Thoracic aorta (tissue), 2 donors: ENCODE measurements around the gene SYPL1. TPM values are rescaled to one million over a fixed set of nuclear protein-coding genes. Genes with fewer than 3 reads are reported as not detected.

Experiments
- ATAC-seq: fragments of 150-250 bp; one replicate; pipeline ENCODE4 v1.8.0; 2017; ENCODE audit warnings: low read depth; ENCODE audit not compliant: insufficient number of reproducible peaks, low FRiP score
- DNase-seq: peaks from one replicate; pipeline ENCODE4 v3.0.0-alpha.2; 2020; ENCODE audit warnings: low spot score
- H3K27ac ChIP-seq, 2 donors: fragments of 200-600 bp; sonication (generic); 1 replicate in 1 of 2; 2 replicates in 1 of 2; pipeline ENCODE4 v1.5.1; 2016; ENCODE audit warnings: mild to moderate bottlenecking in 2 of 2, moderate library complexity in 2 of 2
- H3K27me3 ChIP-seq: fragments of 200-600 bp; sonication (generic); replicated peaks from 2 replicates; pipeline ENCODE4 v1.6.0; 2016; ENCODE audit warnings: mild to moderate bottlenecking; ENCODE audit not compliant: insufficient read depth
- H3K36me3 ChIP-seq: fragments of 200-600 bp; sonication (generic); one replicate; pipeline ENCODE4 v1.5.1; 2016
- H3K4me1 ChIP-seq, 2 donors: fragments of 200-600 bp; sonication (generic); 1 replicate in 1 of 2; 2 replicates in 1 of 2; pipeline versions ENCODE4 v1.5.1 to v1.6.0; 2016; ENCODE audit warnings: low read depth in 2 of 2, mild to moderate bottlenecking in 1 of 2; ENCODE audit not compliant: control insufficient read depth in 1 of 2
- H3K4me3 ChIP-seq: fragments of 200-600 bp; sonication (generic); 2 replicates; pipeline ENCODE4 v1.5.1; 2016; ENCODE audit warnings: mild to moderate bottlenecking
- H3K9me3 ChIP-seq: fragments of 200-600 bp; sonication (generic); 2 replicates; pipeline ENCODE4 v1.5.1; 2016
- total RNA-seq, 2 donors: library from RNA; depleted of rRNA; stranded (reverse); fragments of >200 nt; gene quantifications; one replicate each; pipeline versions ENCODE4 v1.1.0 to v1.2.3, GENCODE V29; 2016
- TF ChIP-seq, protein P1 (sequence below): fragments of 200-600 bp; sonication (generic); IDR thresholded peaks from one replicate; pipeline ENCODE4 v1.5.1; 2019; ENCODE audit warnings: antibody characterized with exemption

Gene SYPL1
- total RNA-seq, 2 donors from 2014 or later: 47.1 to 82.1 TPM

DNA sequence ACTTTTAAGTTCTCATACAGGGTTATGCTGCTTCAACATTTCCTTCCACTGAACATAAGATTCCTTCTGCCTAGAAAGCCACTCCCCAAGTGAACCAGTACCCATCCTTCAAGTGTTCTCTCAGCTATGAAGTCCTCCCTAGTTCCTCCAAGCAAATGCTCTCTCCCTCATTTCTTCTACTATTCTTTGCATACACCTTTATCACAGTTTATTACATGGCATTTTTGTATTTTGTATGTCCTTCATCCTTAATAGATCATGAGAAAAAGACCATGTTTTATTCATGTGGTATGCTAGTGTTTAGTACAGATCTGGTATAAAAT is 1.9 kb downstream of the SYPL1 start:
- Histone ChIP-seq H3K27ac (no peak overlapping the region), H3K4me3 (peak overlapping the region; percentile 96), H3K9me3 (no peaks in the 10 kb centered on the region), H3K27me3 (no peaks in the 10 kb centered on the region), H3K4me1 (peaks cover 15 to 51% of the 10 kb centered on the region in 2 donors), H3K36me3 (no peaks in the 10 kb centered on the region)
- TF ChIP-seq, protein P1, sequence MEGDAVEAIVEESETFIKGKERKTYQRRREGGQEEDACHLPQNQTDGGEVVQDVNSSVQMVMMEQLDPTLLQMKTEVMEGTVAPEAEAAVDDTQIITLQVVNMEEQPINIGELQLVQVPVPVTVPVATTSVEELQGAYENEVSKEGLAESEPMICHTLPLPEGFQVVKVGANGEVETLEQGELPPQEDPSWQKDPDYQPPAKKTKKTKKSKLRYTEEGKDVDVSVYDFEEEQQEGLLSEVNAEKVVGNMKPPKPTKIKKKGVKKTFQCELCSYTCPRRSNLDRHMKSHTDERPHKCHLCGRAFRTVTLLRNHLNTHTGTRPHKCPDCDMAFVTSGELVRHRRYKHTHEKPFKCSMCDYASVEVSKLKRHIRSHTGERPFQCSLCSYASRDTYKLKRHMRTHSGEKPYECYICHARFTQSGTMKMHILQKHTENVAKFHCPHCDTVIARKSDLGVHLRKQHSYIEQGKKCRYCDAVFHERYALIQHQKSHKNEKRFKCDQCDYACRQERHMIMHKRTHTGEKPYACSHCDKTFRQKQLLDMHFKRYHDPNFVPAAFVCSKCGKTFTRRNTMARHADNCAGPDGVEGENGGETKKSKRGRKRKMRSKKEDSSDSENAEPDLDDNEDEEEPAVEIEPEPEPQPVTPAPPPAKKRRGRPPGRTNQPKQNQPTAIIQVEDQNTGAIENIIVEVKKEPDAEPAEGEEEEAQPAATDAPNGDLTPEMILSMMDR: no peak
- DNase-seq: no peak
- no peak for ATAC-seq

DNA sequence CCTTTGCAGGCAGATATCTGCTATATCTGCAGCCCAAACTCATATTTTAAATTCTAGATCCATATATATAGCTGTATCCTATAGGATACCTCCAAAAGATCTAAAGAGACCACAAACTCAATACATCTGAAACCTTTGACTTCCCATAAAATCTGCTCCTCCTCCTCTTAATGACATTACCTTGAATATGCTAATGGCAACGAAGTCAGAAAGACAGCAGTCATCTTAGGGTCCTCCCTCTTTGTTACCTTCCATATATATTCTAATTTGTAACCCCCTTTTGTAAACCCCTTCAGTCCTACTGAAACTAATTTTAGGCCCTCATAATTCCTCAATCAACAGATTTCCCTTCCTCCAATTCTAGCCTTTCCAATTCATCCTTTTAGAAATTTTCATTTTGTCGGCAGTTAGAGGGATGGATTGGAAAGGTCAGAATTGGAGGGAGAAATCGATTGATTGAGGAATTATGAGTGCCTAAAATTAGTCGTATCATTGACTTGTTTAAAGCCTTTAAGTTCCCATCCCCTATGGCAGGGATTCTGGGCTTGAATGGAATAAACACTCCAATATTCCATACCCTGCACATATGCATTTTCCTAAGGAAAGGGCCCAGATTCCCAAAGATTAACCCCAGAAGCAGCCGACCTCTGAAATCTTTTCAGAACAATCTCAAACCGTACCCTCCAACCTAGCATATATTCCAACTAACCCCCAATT is 2.4 kb downstream of the SYPL1 start:
- Histone ChIP-seq H3K4me3 (peak overlapping the region; percentile 96), H3K27ac (no peak overlapping the region), H3K36me3 (no peaks in the 10 kb centered on the region), H3K9me3 (no peaks in the 10 kb centered on the region), H3K4me1 (peaks cover 15 to 56% of the 10 kb centered on the region in 2 donors), H3K27me3 (no peaks in the 10 kb centered on the region)
- ATAC-seq (no peak), DNase-seq (no peak)
- TF ChIP-seq, protein P1: no peak

DNA sequence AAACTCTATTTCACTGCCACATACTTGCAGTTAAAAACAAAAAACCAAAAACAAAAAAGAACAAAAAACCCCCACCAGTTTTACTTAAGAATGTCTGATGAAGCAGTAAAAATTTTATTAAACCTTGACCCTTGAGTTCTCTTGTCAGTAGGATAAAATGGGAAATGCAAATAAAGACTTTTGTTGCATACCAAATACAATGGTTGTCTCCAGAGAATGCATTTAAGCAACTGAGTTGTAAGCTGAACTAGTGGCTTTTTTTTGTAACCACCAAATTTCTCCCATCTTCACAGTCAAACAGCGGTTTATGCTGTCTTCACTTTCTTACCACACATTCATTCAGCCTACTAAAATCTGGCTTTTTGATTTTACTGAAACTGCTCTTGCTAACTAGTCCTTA is 3.1 kb downstream of the SYPL1 start:
- Histone ChIP-seq H3K4me3 (no peak overlapping the region), H3K9me3 (no peaks in the 10 kb centered on the region), H3K27ac (no peak overlapping the region), H3K36me3 (no peaks in the 10 kb centered on the region), H3K27me3 (no peaks in the 10 kb centered on the region), H3K4me1 (peaks cover 15 to 56% of the 10 kb centered on the region in 2 donors)
- TF ChIP-seq, protein P1: no peak
- ATAC-seq (no peak), DNase-seq (no peak)

DNA sequence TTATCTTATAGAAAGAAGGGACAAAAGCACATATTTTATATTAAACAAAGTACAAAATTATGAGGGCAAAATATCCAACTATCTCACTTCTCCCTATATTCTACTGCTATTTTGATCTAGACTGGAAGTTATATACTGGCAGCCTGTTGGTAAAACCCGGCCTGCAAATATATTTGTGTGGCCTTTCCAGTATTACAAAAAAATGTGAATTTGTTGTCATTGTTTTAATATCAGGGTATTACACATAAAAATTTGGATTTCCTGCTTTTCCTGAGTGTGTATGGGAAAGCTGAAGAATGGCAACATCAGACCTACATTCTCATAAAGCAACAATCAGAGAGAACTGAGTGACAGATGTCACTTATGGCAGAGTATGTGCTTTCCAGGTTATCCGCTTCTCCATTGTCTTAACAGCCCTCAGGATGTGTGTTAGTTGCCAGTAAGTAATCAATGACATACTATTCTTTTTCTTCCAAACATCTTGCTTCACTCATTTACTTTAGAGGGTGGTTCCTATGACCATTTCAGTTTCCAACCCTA is 7.3 kb downstream of the SYPL1 start:
- Histone ChIP-seq H3K4me3 (no peak overlapping the region), H3K9me3 (no peaks in the 10 kb centered on the region), H3K27me3 (no peaks in the 10 kb centered on the region), H3K4me1 (peaks cover 6 to 51% of the 10 kb centered on the region in 2 donors), H3K36me3 (no peaks in the 10 kb centered on the region), H3K27ac (no peak overlapping the region)
- ATAC-seq (no peak), DNase-seq (no peak)
- TF ChIP-seq, protein P1: no peak

DNA sequence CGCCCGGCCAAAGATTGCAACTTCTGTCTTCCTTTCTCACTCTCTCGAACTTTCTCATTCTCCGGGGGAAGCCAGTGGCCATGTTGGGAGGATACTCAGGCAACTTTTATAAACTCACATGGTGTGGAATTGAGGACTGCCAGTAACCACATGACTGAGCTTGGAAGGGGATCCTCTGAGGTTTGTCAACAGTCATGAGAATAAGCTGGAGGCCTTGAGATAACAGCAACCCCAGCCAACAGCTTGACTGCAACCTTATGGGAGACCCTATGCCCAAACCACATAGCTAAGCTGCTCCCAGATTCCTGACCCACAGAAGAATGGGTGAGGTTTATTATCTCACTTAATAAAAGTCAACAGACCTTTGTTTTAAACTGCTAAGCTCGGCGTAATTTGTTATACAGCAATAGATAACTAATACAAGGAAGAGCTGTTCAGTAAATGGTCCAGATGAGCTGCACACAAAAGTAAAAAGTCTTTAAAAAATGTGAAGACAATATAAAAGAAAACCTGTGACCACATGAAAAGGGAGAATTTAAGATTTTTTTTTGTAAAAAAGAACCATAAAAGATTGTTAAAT is 9.6 kb downstream of the SYPL1 start:
- peaks cover 3% of the 10 kb centered on the region for H3K36me3 ChIP-seq

More for the DNA sequence above, 9.6 kb downstream of the SYPL1 start:
- TF ChIP-seq, protein P1: no peak
- Histone ChIP-seq H3K4me1 (peaks cover 0 to 30% of the 10 kb centered on the region in 2 donors), H3K27me3 (no peaks in the 10 kb centered on the region), H3K27ac (no peak overlapping the region), H3K9me3 (no peaks in the 10 kb centered on the region), H3K4me3 (no peak overlapping the region)
- ATAC-seq: no peak
- DNase-seq: no peak
